Transverse colon (tissue), 4 donors: ENCODE measurements around the gene HORMAD2. TPM values are rescaled to one million over a fixed set of nuclear protein-coding genes. Genes with fewer than 3 reads are reported as not detected.

ENCODE experiments used
- DNase-seq: peaks from one replicate; pipeline ENCODE4 v3.0.0-alpha.2; 2019
- H3K27ac ChIP-seq, 4 donors: fragments of 200-600 bp; sonication (generic); 2 replicates each; pipeline ENCODE4 v1.5.1; 2016 to 2018; ENCODE audit warnings: inconsistent platforms in 4 of 4
- H3K27me3 ChIP-seq: fragments of 200-600 bp; sonication (generic); 2 replicates; pipeline ENCODE4 v1.5.1; 2017; ENCODE audit warnings: inconsistent platforms
- H3K36me3 ChIP-seq, 4 donors: fragments of 200-600 bp; sonication (generic); 2 replicates each; pipeline ENCODE4 v1.5.1; 2017 to 2019; ENCODE audit warnings: inconsistent platforms in 4 of 4
- H3K4me1 ChIP-seq, 4 donors: fragments of 200-600 bp; sonication (generic); 2 replicates each; pipeline ENCODE4 v1.5.1; 2017 to 2020; ENCODE audit warnings: inconsistent platforms in 4 of 4
- H3K4me3 ChIP-seq, 4 donors: fragments of 200-600 bp; sonication (generic); 1 replicate in 1 of 4; 2 replicates in 3 of 4; pipeline versions ENCODE4 v1.5.1 to v1.6.1; 2017 to 2019; ENCODE audit warnings: inconsistent platforms in 4 of 4
- H3K9me3 ChIP-seq, 2 donors: fragments of 200-600 bp; sonication (generic); 2 replicates each; pipeline ENCODE4 v1.5.1; 2017 to 2019; ENCODE audit warnings: inconsistent platforms in 2 of 2
- EP300 ChIP-seq: sonication (generic); formaldehyde crosslinking; IDR thresholded peaks from one replicate; pipeline ENCODE4 v1.6.1; 2017; ENCODE audit warnings: antibody characterized with exemption, low read depth
- POLR2A ChIP-seq: fragments of 450-650 bp; IDR thresholded peaks from one replicate; pipeline ENCODE4 v1.6.1; 2016; ENCODE audit warnings: antibody characterized with exemption, mild to moderate bottlenecking, moderate library complexity
- POLR2AphosphoS5 ChIP-seq, 3 donors: sonication (generic); formaldehyde crosslinking; IDR thresholded peaks; one replicate each; pipeline ENCODE4 v1.6.1; 2016; ENCODE audit warnings: antibody characterized with exemption in 3 of 3
- WGBS, 2 donors: methylation state at CpG; one replicate each; pipeline ENCODE4 v1.1.5; 2018; ENCODE audit warnings: low coverage in 1 of 2; 5-methylcytosine and 5-hydroxymethylcytosine counted together
- in situ Hi-C, 4 donors: fragments of 200-750 bp; cut with MboI; loops; one replicate each; pipeline versions ENCODE4 v1.15.0 to v1.15.1; 2017; ENCODE audit warnings: low sequenced_read_pairs in 3 of 4, low pct_ligation_motif_present in 1 of 4, low pct_unique_long_range_greater_than_20kb in 1 of 4
- intact Hi-C: fragments of 100-400 bp; cut with DNase I; formaldehyde crosslinking; loops from one replicate; pipeline ENCODE4 v1.15.1; 2023; ENCODE audit warnings: low total_unique reads
- total RNA-seq, 4 donors: library from RNA; depleted of rRNA; stranded (reverse); fragments of >200 nt; gene quantifications; one replicate each; pipeline ENCODE4 v1.1.0, GENCODE V29; 2016
- TF ChIP-seq, protein P1 (sequence below), 5 experiments: fragments of 200-600 bp in 3 of 5; fragments of 450-650 bp in 2 of 5; sonication (generic) in 3 of 5; IDR thresholded peaks; 1 replicate in 2 of 5; 2 replicates in 3 of 5; pipeline ENCODE4 v1.5.1; 2016 to 2017; ENCODE audit warnings: antibody characterized with exemption in 5 of 5, inconsistent platforms in 3 of 5, mild to moderate bottlenecking in 2 of 5, moderate library complexity in 1 of 5

The HORMAD2 gene
- total RNA-seq, 4 donors from 2014 or later = not detected

- Histone ChIP-seq H3K9me3 (peaks cover 0 to 2% of the 10 kb centered on the region in 2 donors), H3K27me3 (peaks cover under 1% of the 10 kb centered on the region), H3K36me3 (no peaks in the 10 kb centered on the region), H3K4me3 (no peak overlapping the region), H3K4me1 (peaks cover 0 to 9% (median 5%) of the 10 kb centered on the region in 4 donors), H3K27ac (no peak overlapping the region)
- intact Hi-C loops (no loop called here), in situ Hi-C loops (no loop called here)
- TF ChIP-seq EP300 (no peak), POLR2AphosphoS5 (IDR thresholded peaks at IDR 0.05) (no peak), POLR2A (no peak)
- TF ChIP-seq, protein P1, sequence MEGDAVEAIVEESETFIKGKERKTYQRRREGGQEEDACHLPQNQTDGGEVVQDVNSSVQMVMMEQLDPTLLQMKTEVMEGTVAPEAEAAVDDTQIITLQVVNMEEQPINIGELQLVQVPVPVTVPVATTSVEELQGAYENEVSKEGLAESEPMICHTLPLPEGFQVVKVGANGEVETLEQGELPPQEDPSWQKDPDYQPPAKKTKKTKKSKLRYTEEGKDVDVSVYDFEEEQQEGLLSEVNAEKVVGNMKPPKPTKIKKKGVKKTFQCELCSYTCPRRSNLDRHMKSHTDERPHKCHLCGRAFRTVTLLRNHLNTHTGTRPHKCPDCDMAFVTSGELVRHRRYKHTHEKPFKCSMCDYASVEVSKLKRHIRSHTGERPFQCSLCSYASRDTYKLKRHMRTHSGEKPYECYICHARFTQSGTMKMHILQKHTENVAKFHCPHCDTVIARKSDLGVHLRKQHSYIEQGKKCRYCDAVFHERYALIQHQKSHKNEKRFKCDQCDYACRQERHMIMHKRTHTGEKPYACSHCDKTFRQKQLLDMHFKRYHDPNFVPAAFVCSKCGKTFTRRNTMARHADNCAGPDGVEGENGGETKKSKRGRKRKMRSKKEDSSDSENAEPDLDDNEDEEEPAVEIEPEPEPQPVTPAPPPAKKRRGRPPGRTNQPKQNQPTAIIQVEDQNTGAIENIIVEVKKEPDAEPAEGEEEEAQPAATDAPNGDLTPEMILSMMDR (IDR thresholded peaks at IDR 0.05) = no peak
- no peak for DNase-seq
Measured at GRCh38 chr22:30087611-30088010, 7.3 kb downstream of the HORMAD2 start.

GRCh38 chr22:30088468-30088867 is 8.2 kb downstream of the HORMAD2 start:
- intact Hi-C loops (no loop called here), in situ Hi-C loops (no loop called here)
- H3K4me3 ChIP-seq = no peak overlapping the region
- no peaks in the 10 kb centered on the region for H3K36me3 ChIP-seq
- TF ChIP-seq POLR2A (no peak), POLR2AphosphoS5 (IDR thresholded peaks at IDR 0.05) (no peak), EP300 (no peak)
- TF ChIP-seq, protein P1 (IDR thresholded peaks at IDR 0.05) = no peak
- no peak for DNase-seq
- peaks cover 5% of the 10 kb centered on the region for H3K27me3 ChIP-seq
- peaks cover 0 to 6% of the 10 kb centered on the region in 2 donors for H3K9me3 ChIP-seq
- H3K27ac ChIP-seq = no peak overlapping the region
- H3K4me1 ChIP-seq = peaks cover 0 to 9% (median 5%) of the 10 kb centered on the region in 4 donors

DNA sequence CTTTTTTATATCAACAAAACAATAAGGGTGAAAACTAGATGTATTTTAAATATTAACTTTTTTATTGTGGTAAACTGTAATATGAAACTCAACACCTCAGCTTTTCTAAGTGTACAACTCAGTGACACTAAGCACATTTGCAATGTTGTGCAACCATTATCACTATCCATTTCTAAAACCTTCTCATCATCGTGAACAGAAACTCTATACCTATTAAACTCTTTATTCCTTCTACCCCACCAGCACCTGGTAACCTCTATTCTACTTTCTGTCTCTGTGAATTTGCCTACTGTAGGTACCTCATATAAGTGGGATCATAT is 9.4 kb downstream of the HORMAD2 start:
- DNase-seq = no peak
- intact Hi-C loops = no loop called here
- WGBS, 2 donors = 30 to 33% methylated on average over 1 of the region's 1 CpG

GRCh38 chr22:30092686-30093085 is 12.4 kb downstream of the HORMAD2 start:
- Histone ChIP-seq H3K9me3 (peaks cover 0 to 6% of the 10 kb centered on the region in 2 donors), H3K36me3 (no peaks in the 10 kb centered on the region), H3K27ac (no peak overlapping the region), H3K27me3 (peaks cover 12% of the 10 kb centered on the region), H3K4me3 (no peak overlapping the region), H3K4me1 (peaks cover 0 to 9% (median 5%) of the 10 kb centered on the region in 4 donors)
- in situ Hi-C loops (no loop called here), intact Hi-C loops (no loop called here)
- TF ChIP-seq POLR2A (no peak), POLR2AphosphoS5 (IDR thresholded peaks at IDR 0.05) (no peak), EP300 (no peak)
- TF ChIP-seq, protein P1 (IDR thresholded peaks at IDR 0.05) = no peak
- no peak for DNase-seq
- 84 to 89% methylated on average over 1 of the region's 1 CpG for WGBS, 2 donors

More for the DNA sequence above, 9.4 kb downstream of the HORMAD2 start:
- Histone ChIP-seq H3K27me3 (peaks cover 8% of the 10 kb centered on the region), H3K4me1 (peaks cover 0 to 9% (median 5%) of the 10 kb centered on the region in 4 donors), H3K36me3 (no peaks in the 10 kb centered on the region), H3K4me3 (no peak overlapping the region), H3K9me3 (peaks cover 0 to 6% of the 10 kb centered on the region in 2 donors), H3K27ac (peak overlapping the region in 3 of 4 donors; percentile 22 to 26 (median 25))
- in situ Hi-C loops = no loop called here
- TF ChIP-seq POLR2AphosphoS5 (IDR thresholded peaks at IDR 0.05) = no peak
- TF ChIP-seq EP300 = no peak

DNA sequence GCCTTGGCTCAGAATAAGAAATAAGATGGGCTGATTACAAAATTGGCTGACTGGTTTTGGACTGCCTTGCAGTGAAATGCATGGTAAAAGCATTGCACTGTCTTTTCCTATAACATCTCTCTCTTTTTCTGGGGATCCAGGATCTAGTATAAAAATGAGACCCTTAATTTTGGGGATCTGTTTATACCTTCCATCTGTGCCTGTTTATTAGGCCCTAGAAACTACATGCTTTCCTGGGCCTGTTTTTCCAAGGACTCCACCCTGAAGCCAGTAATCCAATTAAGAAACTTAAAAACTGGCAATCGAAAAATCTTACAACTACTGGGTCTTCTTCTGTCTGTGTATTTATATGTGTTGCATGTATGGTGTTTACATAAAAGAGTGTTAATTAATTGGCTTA is 14.5 kb downstream of the HORMAD2 start:
- TF ChIP-seq POLR2A (no peak), POLR2AphosphoS5 (IDR thresholded peaks at IDR 0.05) (no peak), EP300 (no peak)
- TF ChIP-seq, protein P1 (IDR thresholded peaks at IDR 0.05) = no peak
- no peak for DNase-seq
- H3K4me3 ChIP-seq = no peak overlapping the region
- 82 to 92% methylated on average over 1 of the region's 1 CpG for WGBS, 2 donors
- peaks cover 0 to under 1% (median 0%) of the 10 kb centered on the region in 4 donors for H3K4me1 ChIP-seq
- in situ Hi-C loops = no loop called here
- H3K27ac ChIP-seq = no peak overlapping the region
- H3K27me3 ChIP-seq = peaks cover 12% of the 10 kb centered on the region
- intact Hi-C loops = no loop called here
- H3K36me3 ChIP-seq = no peaks in the 10 kb centered on the region
- peaks cover 0 to 6% of the 10 kb centered on the region in 2 donors for H3K9me3 ChIP-seq
